ENCODE data around the gene MTMR10.
A peak's percentile ranks its signal among the peaks of the same experiment; 100 is the strongest.

Gene MTMR10

GRCh38 chr15:30991255-30992235 lies at the start of gene MTMR10:
Gene MTMR10, minus strand, starts transcription at chr15:30991628. Its CDS starts 122 bp downstream, at chr15:30991506.
- DNase-seq, result peak; percentile 18

GRCh38 chr15:31040611-31041010 lies 49.2 kb upstream of the MTMR10 start:
- DNase-seq, result no peak

DNA sequence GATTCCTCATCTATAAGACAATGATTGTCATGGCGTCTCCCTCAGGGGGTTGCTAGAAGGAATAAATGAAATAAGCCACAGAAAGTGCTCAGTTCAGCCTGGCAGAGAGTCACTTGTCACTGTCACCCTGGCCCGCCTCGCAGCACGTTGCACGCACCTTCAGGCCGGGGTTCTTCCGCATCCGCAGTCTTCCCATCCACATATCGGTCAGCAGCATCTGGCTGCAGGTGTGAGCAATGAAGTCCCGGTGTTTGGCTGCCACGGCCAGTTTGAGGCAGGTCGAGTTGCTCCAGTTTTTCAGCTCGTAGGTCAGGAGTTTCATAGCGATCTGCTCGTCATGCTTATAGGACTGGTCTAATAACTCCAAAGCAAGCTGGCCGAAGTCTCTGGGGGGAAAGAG lies 48.5 kb upstream of the MTMR10 start:
- DNase-seq, result no peak

DNA sequence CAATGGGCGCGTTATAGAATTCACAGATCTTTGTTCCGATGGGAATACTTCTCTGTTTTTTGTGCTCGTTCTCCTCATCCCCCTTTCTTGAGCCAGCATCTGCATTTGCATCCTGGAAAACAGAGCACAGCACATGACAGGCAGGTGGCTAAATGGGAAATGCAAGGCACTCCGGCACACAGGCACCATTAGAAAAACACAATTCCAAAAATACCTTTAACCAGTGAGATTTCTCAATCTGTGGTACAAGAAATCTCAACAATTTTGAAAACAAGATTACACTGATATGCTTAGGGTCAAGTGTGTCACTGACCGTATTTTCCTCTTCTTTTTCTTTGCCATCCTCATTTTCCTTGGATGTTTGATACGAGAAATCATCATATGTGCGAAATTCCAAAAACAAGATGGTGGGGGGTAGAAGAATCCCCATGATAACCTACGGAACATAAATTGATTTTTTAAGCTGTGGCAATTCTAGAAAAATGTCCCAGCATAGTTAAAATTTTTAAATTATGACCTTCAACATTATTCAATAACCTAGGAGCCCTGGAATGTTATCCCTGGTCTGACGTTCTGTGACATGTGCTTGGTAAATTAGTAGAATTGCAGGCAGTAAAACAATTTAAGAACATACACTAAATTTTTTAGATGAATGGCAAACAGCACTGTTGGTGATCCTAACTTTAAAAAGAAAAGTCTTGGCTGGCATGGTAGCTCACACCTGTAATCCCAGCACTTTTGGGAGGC lies 46.5 kb upstream of the MTMR10 start:
- no peak for DNase-seq

- DNase-seq, result no peak
These were observed 45.4 kb upstream of the MTMR10 start for GRCh38 chr15:31036783-31037182.

- DNase-seq, result no peak
These were observed 44.2 kb upstream of the MTMR10 start for GRCh38 chr15:31035610-31036009.

DNA sequence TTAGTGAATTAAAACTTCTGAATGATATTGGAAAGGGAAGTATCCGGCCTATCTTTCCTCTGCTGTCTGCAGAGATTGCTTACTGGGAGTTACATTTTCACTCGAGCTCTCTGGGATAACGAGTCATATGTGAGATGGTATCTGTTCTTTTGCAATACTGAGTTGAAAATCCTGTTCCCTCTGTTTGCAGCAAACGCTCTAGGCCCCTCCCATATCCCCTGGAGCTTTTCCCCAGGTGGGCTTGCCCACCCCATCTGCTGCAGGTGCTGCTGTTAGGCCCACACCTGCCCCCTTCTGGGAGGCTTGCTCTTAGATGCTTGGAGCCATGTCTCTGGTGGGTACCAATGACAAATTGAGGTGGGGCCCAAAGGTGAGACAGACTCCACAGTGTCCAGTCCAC lies 42.7 kb upstream of the MTMR10 start:
- DNase-seq, result no peak

DNA sequence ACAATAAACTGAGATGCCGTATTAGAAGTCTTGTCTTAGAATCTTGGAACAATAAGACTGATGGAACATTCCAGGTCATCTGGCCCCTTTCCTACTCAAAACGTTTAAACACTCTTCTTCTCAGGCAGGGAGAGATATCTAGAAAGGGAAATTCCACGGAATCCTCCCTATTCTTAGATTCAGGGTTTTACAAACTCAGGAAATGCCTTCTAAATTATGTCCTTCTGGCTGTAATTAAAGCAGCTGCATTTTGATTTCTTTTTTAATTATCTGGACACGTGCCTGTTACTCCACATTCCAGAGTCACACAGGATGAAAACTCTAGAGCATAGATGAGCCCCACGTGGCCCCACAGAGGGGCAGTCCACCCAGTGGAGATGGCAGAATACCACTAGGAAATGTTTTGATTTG lies 41.5 kb upstream of the MTMR10 start:
- DNase-seq, result no peak

DNA sequence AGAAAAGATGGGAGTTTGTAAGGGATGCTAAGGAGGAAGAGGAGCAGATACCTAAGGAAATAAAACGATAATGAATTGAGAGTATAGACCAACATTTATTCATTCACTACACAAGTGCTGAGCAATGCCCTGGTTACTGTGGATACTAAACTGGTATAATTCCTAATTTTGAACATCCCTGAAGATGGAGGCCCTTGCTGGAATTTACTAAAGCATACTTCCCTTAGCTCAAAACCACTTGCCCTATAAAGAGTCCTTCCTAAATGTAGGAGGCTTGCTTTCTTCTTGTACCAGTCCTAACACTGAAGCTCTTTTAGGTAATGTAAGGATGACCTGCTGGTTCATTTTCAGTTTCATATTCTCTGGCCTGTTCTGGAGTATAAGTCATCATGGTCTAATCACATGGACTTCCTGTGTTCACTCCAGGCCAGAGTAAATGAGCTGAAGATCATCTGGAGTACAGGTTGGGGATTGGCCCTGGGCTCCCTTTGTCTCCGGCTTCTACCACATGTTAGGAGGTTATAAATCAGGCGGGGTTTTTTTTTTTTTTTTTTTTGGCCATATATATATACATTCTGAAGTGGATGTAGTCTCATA lies 40.1 kb upstream of the MTMR10 start:
- DNase-seq, result no peak

GRCh38 chr15:31027910-31028578 lies 36.6 kb upstream of the MTMR10 start:
- no peak for DNase-seq

- no peak for DNase-seq
These were observed 34.6 kb upstream of the MTMR10 start for GRCh38 chr15:31025996-31026395.

DNA sequence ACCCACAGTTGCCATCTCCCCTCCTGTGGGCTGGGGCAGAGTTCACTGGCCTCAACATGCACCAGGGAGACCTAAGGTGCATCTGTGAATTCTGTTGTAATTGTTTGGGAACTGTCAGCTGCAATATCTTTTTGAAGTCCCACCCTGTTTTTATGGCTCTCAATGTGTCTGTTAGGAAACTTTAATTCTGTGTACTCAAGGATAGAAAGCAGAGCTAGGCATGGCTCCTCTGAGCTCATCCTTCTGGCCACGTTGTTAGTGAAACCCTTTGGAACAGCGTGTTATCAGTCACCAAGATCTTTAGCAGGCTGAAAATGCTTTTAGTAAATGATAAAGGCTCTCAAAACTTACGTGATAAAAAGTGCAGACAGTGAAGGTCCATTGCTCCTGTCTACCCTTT lies 33.6 kb upstream of the MTMR10 start:
- no peak for DNase-seq

GRCh38 chr15:31024330-31024729 lies 32.9 kb upstream of the MTMR10 start:
- DNase-seq, result no peak

GRCh38 chr15:31023841-31024240 lies 32.4 kb upstream of the MTMR10 start:
- DNase-seq, result no peak

GRCh38 chr15:31021067-31021665 lies 29.7 kb upstream of the MTMR10 start:
- no peak for DNase-seq

GRCh38 chr15:31020542-31020941 lies 29.1 kb upstream of the MTMR10 start:
- no peak for DNase-seq

DNA sequence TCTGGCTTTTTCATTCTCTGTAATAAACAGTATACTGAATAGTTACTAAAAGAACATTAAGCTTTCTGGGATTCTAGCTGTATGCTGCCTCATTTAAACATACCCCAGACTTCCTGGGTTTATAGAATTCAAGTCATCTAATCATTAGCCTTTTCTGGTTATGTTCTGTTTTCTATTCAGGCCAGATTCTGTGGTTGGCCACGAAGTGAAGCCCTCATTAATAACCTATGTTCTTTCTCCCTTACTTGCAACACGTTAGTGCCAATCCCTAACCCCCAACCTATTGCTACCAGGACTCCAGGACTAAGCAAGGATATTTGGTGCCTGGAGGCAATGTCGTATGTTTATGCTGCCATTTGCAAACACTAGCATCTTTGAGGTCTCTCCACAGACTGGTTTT lies 28.6 kb upstream of the MTMR10 start:
- no peak for DNase-seq

GRCh38 chr15:31017311-31017710 lies 25.9 kb upstream of the MTMR10 start:
- no peak for DNase-seq

DNA sequence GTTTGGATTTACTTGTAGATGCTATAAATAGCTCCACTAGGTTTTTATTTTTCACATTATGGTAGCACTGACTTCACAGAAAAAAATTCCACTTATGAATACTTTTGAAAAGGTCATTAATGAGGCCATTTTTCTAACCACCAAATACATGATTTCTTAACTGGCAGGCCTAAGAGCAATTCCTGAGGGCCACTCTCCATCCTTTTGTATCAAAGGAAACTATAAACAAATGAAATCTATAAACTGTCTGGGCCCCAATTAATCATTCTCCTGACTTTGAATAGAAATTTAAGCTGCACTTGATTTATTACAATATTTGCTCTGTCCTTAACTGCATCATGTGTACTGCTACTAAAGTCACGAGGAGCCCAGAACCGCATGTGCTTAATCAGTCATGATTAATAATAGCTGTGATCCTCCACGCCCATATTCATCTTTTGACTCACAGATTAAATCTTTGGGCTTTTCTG lies 25.1 kb upstream of the MTMR10 start:
- no peak for DNase-seq

DNA sequence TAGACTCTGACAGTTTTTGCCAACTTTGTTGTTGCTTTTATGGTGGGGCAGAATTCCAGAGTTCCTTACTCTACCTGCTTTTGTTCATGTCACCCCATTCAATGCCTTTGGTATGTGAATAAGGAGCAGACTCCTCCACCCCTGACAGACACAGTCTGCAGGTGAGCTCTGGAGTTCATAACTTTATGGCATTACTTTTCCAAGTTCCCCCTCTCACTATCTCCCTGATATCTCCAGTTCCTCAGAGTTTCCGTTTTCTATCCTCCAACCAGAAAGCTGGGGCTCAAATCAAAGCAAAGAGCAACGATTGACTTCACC lies 23.1 kb upstream of the MTMR10 start:
- no peak for DNase-seq

DNA sequence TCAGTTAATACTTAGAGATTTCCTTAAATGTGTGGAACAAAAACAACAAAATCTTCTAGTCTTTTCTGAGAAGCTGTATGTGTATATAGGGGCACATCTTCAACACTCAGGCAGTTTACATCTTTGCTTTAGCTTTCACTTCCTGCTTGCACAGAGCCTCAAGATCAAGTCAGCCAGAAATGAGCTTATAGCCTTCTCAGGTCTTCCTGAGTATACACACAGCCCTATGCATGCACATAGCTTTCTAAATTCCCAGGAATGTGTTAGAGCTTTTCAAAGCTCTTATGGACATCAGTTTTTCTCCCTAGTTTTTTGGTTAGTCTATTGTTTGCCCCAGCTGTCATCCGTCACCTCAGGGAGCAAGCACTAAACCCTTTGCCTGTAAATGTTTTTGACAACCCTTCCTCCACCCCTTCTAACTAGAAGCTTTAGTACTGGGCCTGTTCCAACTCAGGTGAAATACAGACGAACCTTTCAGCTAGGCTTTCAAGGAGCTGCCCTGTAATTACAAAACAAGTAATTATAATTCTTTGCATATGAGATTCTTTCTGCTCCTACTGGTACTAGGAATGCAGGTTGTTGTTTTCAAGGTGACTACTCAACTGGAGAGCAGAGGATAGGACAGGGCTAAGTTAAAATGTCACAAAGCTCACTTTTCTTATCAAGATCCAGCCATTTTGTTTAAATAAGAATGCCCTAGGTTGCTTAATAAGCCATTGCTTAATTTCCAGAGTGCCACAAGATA lies 22.6 kb upstream of the MTMR10 start:
- DNase-seq, result no peak

DNA sequence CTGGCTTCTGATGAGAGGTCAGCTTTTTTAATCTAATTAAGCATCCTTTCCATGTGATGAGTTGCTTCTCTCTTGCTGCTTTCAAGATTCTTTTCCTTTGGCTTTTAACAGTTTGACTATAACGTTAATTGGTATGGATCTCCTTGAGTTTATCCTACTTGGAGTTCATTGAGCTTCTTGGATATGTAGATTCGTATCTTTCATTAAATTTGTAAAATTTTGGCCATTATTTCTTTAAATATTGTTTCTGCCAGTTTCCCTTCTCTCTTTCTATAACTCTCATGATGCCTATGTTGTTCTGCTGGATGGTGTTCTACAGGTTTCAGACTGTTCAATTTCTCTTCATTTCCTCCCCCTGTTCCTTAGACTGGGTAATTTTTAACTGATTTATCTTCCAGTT lies 21.0 kb upstream of the MTMR10 start:
- no peak for DNase-seq

Measured in cortex of kidney (tissue), 1 donor.